Measurements from ENCODE around the gene NAA60.

Gene NAA60

DNA sequence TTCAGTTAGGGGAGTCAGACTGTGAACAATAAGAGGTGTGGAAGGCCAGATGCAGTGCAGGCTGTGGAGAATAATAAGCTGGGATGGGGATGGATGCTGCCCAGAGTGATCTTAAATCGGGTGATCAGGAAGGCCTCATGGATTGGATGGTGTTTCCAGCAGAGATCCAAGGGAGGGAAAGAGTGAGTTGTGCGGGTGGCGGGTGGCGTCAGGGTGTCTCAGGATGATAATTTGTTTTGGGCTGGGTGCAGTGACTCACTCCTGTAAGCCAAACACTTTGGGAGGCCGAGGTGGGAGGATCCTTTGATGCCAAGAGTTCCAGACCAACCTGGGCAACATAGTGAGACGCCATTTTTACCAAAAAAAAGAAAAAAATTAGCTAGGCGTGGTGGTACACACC lies 65.3 kb downstream of the NAA60 start:
- DNase-seq (ENCODE audit: low read depth in 2 of 2, low spot score in 1 of 2): no peak

DNA sequence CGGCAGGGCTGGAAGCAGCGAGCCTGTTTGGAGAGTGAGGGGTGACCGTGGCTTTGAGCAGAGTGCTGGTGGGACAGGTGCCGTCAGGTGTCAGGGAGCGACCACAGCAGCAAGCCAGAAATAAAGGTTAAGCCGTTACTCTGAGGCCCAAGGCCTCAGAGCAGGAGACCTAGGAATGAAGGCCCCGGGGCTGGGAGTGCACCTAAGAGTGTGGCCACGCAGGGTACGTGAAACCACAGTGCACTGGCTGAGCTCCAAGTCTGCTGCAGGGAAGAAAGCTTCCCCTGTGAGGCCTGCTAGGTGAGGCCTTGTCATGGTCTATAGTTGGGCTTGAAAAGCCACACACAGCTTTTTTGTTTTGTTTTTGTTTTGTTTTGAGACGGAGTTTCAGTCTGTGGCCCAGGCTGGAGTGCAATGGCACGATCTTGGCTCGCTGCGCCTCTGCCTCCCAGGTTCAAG lies 66.0 kb downstream of the NAA60 start:
- peak; percentile 32 to 50 for DNase-seq (ENCODE audit: low read depth in 2 of 2, low spot score in 1 of 2)

DNA sequence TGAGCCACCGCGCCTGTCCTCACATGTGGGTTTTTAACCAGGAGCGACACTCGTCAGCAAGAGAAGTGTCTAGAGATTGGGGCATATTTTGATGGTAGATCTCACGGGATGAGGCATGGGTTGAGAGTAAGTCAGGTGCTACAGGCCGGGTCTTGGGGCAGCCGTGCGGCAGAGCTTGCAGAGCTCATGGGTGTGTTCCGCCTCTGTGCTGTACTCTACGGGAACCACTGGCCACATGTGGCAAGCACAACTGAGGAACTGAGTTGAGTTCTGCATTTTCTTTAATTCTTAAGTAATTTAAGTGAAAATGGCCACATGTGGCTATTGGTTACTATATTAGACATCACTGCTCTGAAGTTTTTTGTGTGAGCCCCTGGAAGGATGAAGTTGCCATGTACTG lies 66.9 kb downstream of the NAA60 start:
- no peak for DNase-seq (ENCODE audit: low read depth in 2 of 2, low spot score in 1 of 2)

DNA sequence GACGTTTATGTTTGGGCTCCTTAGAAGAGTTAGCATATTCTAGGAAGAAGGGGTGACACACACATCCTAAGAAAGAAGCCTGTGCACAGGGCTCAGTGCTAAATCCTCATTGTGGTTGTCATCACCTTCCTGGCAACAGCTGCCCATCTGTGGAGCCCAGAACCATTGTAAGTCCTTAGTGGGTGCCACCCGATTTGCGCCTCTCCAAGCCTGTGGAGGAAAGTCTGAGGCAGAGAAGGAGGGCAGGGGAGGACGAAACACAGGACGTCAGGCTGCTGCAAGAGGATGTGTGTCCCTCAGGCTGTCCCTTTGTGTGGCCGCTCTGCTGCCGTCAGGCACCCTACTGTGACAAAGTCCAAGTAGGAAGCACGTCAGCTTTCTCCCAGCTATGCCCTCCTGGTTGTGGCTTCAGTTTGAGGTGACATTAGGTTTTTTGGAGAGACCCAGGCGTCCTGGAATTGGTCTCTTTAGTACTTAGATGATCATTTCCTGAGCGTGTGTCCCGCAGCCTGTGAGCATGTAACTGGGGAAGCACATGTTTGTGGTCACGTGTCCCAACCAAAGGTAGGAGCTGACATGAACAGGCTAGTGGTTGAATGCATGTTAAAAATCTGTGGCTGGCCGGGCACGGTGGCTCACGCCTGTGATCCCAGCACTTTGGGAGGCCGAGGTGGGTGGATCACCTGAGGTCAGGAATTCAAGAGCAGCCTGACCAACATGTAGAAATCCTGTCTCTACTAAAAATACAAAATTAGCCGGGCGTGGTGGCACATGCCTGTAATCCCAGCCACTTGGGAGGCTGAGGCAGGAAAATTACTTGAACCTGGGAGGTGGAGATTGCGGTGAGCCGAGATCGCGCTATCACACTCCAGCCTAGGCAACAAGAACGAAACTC lies 68.1 kb downstream of the NAA60 start:
- DNase-seq (ENCODE audit: low read depth in 2 of 2, low spot score in 1 of 2): no peak

DNA sequence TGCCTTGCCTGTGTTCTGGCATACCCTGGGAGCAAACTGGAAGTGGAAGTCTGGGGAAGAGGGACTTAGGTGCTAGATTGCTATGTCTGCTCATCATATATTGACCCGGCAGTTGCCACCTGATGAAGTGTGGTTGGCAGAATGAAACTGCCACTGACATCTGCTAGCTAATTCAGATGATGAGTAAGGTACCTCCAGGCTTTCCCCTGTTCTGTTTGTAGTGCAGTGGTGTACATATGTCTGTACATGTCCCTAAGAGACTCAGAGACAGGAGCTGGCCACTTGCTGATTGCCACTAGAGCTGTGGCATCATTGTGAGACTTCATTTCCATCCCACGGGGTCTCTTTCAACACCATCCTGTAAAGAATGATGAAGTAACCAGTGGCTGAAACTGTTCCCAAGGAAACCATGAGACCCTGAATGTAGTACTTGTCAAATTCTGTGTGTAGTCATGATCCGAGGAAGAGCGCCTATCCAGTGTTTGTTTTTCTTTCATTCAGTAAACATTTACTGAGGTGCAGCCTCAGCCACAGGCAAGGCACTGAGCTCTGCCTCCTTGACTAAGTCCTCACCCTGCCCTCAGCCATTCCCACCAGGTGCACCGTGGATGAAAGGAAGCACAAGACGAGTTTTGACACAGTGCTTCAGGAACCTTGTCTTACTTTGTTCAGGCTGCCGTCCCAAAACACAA lies 70.6 kb downstream of the NAA60 start:
- DNase-seq (ENCODE audit: low read depth in 2 of 2, low spot score in 1 of 2): no peak

DNA sequence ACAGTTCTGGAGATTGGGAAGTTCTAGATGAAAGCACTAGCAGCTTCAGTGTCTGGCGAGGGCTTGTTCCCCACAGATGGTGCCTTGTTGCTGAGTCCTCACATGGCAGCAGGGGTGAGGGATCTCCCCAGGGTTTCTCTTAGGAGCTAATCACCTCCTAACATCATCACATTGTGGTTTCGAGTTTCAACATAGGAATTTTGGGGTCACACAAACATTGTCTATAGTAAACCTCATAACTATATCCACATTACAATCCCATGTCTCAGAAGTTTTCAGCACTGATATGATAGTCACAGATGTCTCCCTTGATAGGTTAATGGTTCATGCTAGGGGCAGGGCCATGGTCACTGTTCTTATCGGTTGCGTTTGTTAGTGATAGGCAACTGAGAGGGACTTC lies 71.1 kb downstream of the NAA60 start:
- DNase-seq (ENCODE audit: low read depth in 2 of 2, low spot score in 1 of 2): no peak

DNA sequence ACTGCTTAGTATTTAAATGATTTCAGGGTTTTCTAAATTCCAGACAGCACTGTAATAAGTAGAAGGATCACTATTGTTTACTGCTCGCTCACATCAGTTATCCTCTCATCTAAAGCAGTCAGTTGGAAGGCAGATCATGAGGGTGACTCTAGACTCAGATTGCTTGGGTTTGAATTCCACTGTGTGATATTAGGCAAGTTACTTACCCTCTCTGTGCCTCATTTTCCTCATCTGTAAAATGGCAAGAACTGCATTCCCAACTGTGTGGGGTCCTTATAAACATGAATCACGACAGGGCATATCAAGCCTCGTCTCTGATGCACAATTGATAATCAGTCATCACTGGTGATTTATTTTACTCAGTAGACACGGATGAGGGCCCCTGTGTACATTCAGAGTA lies 72.4 kb downstream of the NAA60 start:
- no peak for DNase-seq (ENCODE audit: low read depth in 2 of 2, low spot score in 1 of 2)

DNA sequence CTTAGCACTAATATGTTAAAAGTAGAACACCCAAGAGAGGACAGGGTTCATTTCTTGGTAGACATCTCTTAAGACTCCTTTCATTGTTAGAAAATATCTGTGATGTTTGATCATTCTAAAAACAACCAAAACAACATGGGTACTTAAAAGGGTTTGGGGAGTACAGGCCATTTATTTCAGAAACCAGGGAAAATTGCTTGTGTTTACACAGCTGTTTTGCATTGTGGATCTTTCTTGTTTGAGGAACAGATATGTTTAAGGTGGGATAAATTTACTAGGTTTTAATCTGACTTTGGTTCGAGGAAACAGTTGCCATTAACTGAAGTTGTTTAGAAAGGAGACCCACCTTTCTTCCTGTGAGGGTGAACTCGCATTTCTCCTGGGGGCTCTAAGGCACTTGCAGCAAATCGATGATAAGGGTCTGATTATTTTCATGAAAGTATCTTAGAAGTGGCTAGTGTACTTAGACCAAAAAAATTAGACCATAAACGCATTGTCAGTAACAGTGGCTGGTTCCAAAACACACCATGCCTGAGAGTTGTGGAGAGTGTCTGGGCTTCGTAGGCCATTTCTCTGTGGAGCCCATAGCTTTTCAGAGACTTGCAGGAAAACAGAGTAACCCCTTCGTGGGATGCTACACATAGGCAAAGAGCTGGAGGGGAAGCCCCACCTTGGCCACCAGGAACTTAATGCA lies 75.0 kb downstream of the NAA60 start:
- no peak for DNase-seq (ENCODE audit: low read depth in 2 of 2, low spot score in 1 of 2)

DNA sequence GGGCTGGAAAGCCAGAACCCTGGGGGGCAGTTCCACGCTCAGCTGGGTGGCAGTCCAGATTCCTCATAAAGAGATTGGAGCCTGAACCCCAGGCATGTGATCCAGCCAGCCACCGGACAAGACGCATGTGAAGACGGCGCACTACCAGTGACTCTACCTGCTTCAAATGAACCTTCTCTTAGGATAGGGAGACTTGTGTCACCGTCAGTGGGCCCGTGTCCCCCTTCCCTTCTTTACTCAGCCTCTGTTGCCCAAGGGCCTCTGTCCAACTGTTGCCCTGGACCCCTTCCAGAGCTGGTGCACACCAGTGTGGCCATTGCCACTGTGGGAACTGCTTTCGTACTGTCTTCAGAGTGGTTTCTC lies 75.5 kb downstream of the NAA60 start:
- no peak for DNase-seq (ENCODE audit: low read depth in 2 of 2, low spot score in 1 of 2)

DNA sequence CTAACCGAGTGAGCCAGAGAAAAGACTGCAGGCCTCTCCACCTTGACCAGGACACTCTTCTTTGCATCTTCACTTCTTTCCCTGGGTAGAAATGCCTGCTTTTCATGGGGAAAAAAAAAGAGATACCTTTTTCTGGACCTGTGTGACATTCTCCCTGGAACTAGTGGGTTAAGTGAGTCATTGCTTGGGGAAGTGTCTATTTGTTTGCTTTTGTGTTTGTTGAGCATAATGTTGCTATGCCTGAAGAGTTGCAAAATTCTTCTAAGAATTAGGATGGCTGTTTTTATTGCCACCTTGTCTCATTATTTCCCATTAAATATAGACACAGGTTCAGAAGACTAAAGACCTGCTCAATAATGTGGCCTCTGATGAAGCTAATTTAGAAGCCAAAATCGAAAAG lies 76.1 kb downstream of the NAA60 start:
- DNase-seq (ENCODE audit: low read depth in 2 of 2, low spot score in 1 of 2): no peak

DNA sequence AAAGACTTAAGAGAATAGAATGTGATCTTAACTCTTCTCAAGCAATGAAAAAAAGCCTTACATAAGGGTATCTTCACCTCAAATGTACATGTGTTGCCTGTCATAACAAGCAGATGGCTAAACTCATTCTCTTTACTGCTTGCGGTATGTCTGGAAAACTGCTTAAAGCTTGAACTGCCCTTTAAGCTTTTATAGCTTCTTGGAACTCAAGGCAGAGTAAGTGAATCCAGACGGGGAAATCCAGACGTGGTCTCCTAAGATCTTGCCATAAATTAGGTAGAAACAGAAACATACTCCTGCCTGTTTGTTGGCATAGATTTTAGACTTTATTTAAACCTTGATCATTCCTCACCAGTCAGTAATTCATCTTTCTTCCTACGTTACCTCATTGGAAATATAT lies 76.9 kb downstream of the NAA60 start:
- DNase-seq (ENCODE audit: low read depth in 2 of 2, low spot score in 1 of 2): no peak

DNA sequence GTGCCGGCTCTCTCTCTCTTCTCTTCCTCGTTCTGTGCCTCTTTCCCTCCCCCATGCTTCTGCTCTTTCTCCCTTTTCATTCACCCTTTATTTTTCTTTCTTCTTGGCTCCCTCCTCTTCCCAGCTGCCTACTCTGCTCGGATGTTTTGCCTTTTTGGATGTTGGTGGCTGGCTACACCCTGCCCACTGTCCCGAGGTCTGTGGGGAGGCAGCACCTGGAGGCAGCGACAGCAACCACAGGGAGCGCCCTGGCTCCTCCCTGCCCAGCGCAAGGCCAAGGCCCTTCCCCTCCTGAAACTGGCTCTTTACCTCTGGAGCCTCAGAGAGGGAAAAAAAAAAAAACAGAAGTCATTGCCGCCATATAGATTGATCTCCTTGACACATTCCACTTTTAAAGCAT lies 77.4 kb downstream of the NAA60 start:
- no peak for DNase-seq (ENCODE audit: low read depth in 2 of 2, low spot score in 1 of 2)

DNA sequence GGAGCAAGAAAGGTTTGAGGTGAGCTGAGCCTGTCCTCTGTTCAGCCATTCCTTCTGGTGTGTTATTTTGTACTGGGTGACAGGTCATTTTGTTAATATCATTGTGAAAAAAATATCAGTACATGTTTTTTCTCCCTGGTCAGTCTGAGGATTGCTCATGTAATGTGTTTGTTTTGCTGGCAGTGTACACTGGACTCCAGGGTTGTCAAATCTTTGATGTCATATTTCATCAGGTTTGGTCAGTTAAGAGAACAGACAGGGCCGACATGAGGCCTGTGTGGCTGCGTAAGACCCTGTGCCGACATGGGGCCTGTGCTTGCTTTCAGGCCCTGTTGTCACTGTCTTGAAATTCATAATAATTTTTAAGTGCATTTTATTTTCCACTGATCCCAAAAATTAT lies 79.8 kb downstream of the NAA60 start:
- no peak for DNase-seq (ENCODE audit: low read depth in 2 of 2, low spot score in 1 of 2)

DNA sequence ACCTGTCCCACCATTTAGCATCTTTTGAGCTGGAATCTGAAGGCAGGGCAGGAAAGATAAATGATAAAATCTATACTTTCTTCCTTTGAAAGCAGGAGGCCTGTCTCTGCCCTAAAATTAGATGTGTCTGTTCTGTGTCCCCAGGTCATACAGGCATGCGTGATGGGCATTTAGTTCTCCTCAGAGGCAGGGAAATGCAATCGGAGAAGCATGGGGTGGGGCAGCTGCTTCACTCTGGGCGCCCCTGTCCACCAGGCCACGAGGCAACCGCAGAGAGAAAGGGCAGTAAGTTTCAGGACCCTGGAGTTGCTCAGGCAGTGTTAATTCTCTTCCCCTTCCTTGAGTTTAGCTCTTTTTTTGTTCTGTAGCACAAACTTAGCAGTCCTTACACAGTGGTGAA lies 82.5 kb downstream of the NAA60 start:
- no peak for DNase-seq (ENCODE audit: low read depth in 2 of 2, low spot score in 1 of 2)

DNA sequence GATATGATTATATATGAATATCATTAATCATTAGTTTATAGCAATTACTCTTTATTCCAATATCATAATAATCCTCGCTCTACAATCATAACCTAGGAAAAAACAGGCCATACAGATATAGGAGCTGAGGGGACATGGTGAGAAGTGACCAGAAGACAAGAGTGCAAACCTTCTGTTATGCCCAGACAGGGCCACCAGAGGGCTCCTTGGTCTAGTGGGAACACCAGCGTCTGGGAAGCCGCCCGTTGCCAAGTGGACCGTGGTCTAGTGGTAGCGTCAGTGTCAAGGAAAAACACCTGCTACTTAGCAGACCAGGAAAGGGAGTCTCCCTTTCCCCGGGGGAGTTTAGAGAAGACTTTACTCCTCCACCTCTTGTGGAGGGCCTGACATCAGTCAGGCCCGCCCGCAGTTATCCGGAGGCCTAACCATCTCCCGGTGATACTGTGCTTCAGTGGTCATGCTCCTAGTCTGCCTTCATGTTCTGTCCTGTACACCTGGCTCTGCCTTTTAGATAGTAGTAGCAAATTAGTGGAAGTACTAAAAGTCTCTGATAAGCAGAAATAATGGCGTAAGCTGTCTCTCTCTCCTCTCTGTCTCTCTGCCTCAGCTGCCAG lies 83.8 kb downstream of the NAA60 start:
- DNase-seq (ENCODE audit: low read depth in 2 of 2, low spot score in 1 of 2): peak in 1 of 2 donors; percentile 21

DNA sequence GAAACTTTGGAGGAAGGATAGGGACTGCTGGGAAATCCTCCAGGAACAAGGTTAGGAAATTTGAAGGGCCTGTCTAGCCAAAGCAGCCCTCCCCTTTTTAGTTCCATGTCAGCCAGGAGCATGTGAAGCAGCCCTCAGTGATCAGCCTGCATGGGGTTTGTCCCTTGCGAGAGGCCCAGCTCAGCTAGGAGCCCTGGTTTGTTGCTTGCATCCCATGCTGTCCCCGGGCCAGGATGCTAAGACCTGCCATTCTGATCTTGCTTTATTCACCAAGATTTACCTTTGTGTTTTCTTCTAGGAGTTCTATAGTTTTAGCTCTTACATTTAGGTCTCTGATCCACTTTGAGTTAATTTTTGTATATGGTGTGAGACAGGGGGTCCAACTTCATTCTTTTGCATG lies 84.9 kb downstream of the NAA60 start:
- DNase-seq (ENCODE audit: low read depth in 2 of 2, low spot score in 1 of 2): no peak

DNA sequence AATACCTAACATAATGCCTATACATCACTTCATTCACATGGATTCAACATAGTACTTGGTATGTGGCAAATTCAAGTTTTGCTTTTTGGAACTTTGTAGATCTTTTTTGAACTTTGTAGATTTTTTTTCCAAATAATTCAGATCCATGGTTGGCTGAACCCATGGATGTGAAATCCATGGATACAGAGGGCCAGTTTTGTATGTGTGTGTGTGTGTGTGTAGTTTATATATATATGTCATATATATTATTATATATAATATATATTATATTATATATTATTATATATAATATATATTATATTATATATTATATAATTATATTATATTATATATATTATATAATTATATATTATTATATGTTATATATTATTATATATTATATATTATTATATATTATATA lies 85.7 kb downstream of the NAA60 start:
- no peak for DNase-seq (ENCODE audit: low read depth in 2 of 2, low spot score in 1 of 2)

DNA sequence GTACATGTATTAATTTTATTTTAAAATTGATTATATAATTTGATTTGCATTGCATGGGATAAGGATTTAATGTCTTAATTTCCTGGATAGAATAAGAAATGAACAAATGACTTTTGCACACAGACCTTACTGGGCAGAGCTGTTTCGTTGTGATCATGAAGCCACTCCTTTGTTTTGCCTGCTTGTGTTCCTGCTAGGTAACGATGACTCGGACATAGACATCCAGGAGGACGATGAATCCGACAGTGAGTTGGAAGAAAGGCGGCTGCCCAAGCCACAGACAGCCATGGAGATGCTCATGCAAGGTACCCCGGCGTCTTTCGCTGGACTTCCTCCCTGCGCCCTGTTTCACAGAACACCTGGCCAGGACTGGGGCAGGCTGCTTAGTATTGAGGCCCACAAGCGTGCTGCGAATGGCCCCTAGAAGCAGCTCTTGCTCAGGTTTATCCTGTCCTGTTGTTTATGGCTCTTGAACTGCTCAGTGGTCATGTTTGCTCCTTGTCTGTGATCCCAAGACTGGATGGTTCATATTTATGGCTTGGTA lies 87.0 kb downstream of the NAA60 start:
- DNase-seq (ENCODE audit: low read depth in 2 of 2, low spot score in 1 of 2): no peak

DNA sequence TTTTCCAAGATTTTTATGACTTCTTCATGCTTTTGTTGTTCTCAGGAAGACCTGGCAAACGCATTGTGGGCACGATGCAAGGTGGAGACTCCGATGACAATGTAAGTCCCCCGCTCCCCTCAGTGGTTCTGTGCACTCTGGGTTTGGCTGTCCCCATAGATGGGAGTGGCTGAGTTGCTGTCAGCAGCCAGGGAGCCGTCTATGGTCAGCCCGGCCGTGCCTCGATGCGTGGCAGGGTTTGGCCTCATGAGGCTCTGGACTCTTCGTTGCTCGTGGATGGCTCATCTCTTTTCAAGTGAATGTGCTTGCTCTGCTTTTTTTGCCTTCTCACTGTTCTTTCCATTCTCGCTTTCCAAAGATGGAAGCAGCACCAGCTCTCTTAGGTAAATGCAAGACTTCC lies 89.3 kb downstream of the NAA60 start:
- no peak for DNase-seq (ENCODE audit: low read depth in 2 of 2, low spot score in 1 of 2)

DNA sequence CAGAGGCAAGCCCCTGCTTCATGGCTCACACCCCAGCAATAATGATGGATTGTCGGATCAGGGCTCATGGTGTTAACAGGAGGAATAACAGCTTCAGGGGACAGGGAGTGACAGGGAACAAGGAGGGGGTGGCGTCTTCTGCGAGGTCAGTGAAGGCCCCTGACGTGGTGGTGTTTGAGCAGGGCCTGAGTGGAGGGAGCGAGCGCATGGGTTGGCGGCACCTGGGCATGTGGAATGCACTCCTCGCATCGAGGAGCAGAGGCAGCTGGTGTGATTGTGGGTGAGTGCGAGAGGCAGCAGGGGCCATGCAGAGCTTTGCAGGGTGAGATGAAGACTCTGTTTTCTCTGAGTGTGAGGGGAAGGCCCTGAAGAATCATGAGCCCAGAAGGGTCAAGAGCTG lies 90.6 kb downstream of the NAA60 start:
- no peak for DNase-seq (ENCODE audit: low read depth in 2 of 2, low spot score in 1 of 2)

DNA sequence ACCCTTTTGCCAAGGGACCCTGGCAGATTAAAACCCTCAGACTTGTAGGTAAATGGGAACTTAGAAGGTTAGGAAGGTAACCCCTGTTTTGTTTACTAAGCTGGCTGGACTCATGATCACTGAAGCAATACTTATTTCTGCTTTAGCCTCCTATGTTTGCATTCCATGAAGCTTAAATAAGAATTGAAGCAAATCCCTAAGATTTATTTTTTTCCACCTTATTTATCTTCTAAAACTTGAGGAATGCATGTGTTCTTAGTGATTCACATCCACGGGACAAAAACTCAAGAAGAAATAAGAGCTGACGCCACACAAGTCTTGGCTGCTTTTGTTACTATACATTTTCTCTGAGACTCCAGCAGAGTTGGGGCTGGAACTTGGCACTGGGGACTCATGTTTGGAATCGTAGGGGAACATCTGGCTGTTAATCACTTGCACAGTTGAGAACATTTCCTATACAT lies 92.8 kb downstream of the NAA60 start:
- DNase-seq (ENCODE audit: low read depth in 2 of 2, low spot score in 1 of 2): no peak
